AG04449 (cell line): Measurements from ENCODE around the gene DMD.

ENCODE experiments used
- CTCF ChIA-PET: fragments of 350-600 bp; formaldehyde crosslinking; extraction: SDS; loops from one replicate; lab custom pipeline; 2021; ENCODE audit warnings: antibody characterized with exemption; lab: Yijun Ruan, JAX
- POLR2A ChIA-PET: fragments of 400-600, 350-600 bp; formaldehyde crosslinking; extraction: SDS; loops from one replicate; lab custom pipeline; 2020; ENCODE audit warnings: antibody characterized with exemption, inconsistent platforms; lab: Yijun Ruan, JAX
- DNase-seq: peaks from one replicate; pipeline ENCODE4 v3.0.0-alpha.2; 2010; ENCODE audit warnings: low read depth, low spot score
- H3K4me3 ChIP-seq: 2 replicates; pipeline ENCODE4 v1.5.1; 2011; ENCODE audit warnings: low read depth, mild to moderate bottlenecking, control low read depth, low read length
- CTCF ChIP-seq: IDR thresholded peaks from one replicate; pipeline ENCODE4 v1.5.1; 2011; ENCODE audit warnings: mild to moderate bottlenecking, moderate library complexity, low read length, control low read depth, inconsistent platforms; ENCODE audit not compliant: insufficient read depth; ENCODE audit errors: missing control alignments

DMD gene

GRCh38 chrX:31443654-31444053 lies 1767.7 kb downstream of the DMD start:
- H3K4me3 ChIP-seq = no peak overlapping the region
- TF ChIP-seq CTCF = no peak
- no peak for DNase-seq
- ChIA-PET CTCF (no interaction called here), POLR2A (no interaction called here)

- CTCF ChIA-PET = no interaction called here
- no peak for TF ChIP-seq CTCF
- POLR2A ChIA-PET = no interaction called here
- no peak overlapping the region for H3K4me3 ChIP-seq
- no peak for DNase-seq
These were observed 1770.8 kb downstream of the DMD start for GRCh38 chrX:31440546-31440945.

- ChIA-PET CTCF (no interaction called here), POLR2A (no interaction called here)
- no peak for TF ChIP-seq CTCF
- DNase-seq = no peak
- H3K4me3 ChIP-seq = no peak overlapping the region
These were observed 1774.9 kb downstream of the DMD start for GRCh38 chrX:31436424-31436823.

GRCh38 chrX:31435592-31435991 lies 1775.8 kb downstream of the DMD start:
- no peak for TF ChIP-seq CTCF
- DNase-seq = no peak
- POLR2A ChIA-PET = no interaction called here
- CTCF ChIA-PET = no interaction called here
- no peak overlapping the region for H3K4me3 ChIP-seq

- TF ChIP-seq CTCF = no peak
- DNase-seq = no peak
- ChIA-PET POLR2A (no interaction called here), CTCF (interaction anchor here (1.3 kb wide), 1 partner anchor 9 kb away, joined by 4 read pairs; no protein-coding TSS in a partner anchor)
- H3K4me3 ChIP-seq = no peak overlapping the region
These were observed 1777.5 kb downstream of the DMD start for GRCh38 chrX:31433856-31434255.

- TF ChIP-seq CTCF = no peak
- POLR2A ChIA-PET = no interaction called here
- H3K4me3 ChIP-seq = no peak overlapping the region
- CTCF ChIA-PET = no interaction called here
- no peak for DNase-seq
These were observed 1781.4 kb downstream of the DMD start for GRCh38 chrX:31429915-31430314.
